ENCODE results near the gene MOGAT2. TPM values are rescaled to one million over a fixed set of nuclear protein-coding genes. Genes with fewer than 3 reads are reported as not detected.

MOGAT2 gene
- total and polyA plus RNA-seq, 2 donors (not counting 3 experiments of a cell fraction or from before 2014, with no cell fraction given) = not detected

DNA sequence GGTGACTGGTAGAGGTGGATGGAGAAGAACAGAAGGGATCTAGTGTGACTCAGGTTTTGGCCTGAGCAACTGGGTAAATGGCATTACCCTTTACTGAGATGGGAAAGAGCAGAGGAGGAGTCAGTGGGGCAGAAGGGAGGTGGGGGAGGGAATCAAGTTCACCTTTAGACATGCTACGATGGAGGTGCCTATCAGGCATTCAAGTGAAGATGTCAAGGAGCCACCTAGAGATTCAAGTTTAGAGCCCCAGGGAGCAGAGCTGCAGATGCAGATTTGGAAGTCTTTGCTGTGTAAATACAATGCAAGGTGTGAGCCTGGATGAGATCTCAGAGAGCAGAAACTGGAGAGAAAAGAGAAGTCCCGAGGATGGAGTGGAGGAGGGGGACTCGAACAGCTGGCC, 979 bp upstream of the MOGAT2 start:
- no peaks in the 10 kb centered on the region for H4K20me1 ChIP-seq (replicated peaks; ENCODE audit: control insufficient read depth, extremely low read depth, insufficient read depth, low read length)
- no peak overlapping the region for H3K4me2 ChIP-seq (ENCODE audit: insufficient read depth, low read length)
- no peak overlapping the region for H3K27ac ChIP-seq (ENCODE audit: insufficient read depth, low read depth, low read length)
- H2AFZ ChIP-seq (ENCODE audit: low read depth, low read length) = no peak overlapping the region
- FAIRE-seq (no peak), DNase-seq (ENCODE audit: low read depth, low spot score) (no peak)
- H3K9me1 ChIP-seq (replicated peaks; ENCODE audit: control insufficient read depth, extremely low read depth, insufficient read depth, low read length) = no peaks in the 10 kb centered on the region
- POLR2A ChIA-PET = no interaction called here
- H3K79me2 ChIP-seq (ENCODE audit: control insufficient read depth, insufficient read depth, low read length) = no peaks in the 10 kb centered on the region
- no peaks in the 10 kb centered on the region for H3K4me1 ChIP-seq (ENCODE audit: control insufficient read depth, extremely low read depth, insufficient read depth, low read length)
- H3K36me3 ChIP-seq (ENCODE audit: control insufficient read depth in 2 of 2, extremely low read depth in 1 of 2, insufficient read depth in 2 of 2, low read length in 2 of 2) = no peaks in the 10 kb centered on the region
- TF ChIP-seq, protein P1, sequence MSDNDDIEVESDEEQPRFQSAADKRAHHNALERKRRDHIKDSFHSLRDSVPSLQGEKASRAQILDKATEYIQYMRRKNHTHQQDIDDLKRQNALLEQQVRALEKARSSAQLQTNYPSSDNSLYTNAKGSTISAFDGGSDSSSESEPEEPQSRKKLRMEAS (IDR thresholded peaks at IDR 0.05; ENCODE audit: insufficient read depth, insufficient read length) = no peak
- TF ChIP-seq POLR2AphosphoS5 (IDR thresholded peaks at IDR 0.05; ENCODE audit: insufficient read depth, low read depth, low read length) = no peak
- TF ChIP-seq EZH2 (IDR thresholded peaks at IDR 0.05; ENCODE audit: borderline replicate concordance, low read depth, low read length, severe bottlenecking) = no peak
- TF ChIP-seq POLR2A (IDR thresholded peaks at IDR 0.05; ENCODE audit: low read depth, low read length) = no peak
- no peak for TF ChIP-seq GATA2 (IDR thresholded peaks at IDR 0.05; ENCODE audit: insufficient read depth, insufficient read length, low read depth, low read length)
- no peak for TF ChIP-seq JUN (IDR thresholded peaks at IDR 0.05; ENCODE audit: borderline replicate concordance, insufficient read depth, insufficient read length, low read depth)
- no peak for TF ChIP-seq FOS (IDR thresholded peaks at IDR 0.05; ENCODE audit: borderline replicate concordance, insufficient read depth, low read length)
- no peak for TF ChIP-seq MYC (IDR thresholded peaks at IDR 0.05; ENCODE audit: low read depth, low read length)
- TF ChIP-seq, protein P2, sequence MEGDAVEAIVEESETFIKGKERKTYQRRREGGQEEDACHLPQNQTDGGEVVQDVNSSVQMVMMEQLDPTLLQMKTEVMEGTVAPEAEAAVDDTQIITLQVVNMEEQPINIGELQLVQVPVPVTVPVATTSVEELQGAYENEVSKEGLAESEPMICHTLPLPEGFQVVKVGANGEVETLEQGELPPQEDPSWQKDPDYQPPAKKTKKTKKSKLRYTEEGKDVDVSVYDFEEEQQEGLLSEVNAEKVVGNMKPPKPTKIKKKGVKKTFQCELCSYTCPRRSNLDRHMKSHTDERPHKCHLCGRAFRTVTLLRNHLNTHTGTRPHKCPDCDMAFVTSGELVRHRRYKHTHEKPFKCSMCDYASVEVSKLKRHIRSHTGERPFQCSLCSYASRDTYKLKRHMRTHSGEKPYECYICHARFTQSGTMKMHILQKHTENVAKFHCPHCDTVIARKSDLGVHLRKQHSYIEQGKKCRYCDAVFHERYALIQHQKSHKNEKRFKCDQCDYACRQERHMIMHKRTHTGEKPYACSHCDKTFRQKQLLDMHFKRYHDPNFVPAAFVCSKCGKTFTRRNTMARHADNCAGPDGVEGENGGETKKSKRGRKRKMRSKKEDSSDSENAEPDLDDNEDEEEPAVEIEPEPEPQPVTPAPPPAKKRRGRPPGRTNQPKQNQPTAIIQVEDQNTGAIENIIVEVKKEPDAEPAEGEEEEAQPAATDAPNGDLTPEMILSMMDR (IDR thresholded peaks at IDR 0.05; ENCODE audit: extremely low read depth in 1 of 2, insufficient read depth in 1 of 2, low read depth in 1 of 2, low read length in 2 of 2) = no peak
- no TSS peak for BruUV-seq (replicated peaks)
- no peak overlapping the region for H3K9ac ChIP-seq (replicated peaks; ENCODE audit: extremely low read depth, insufficient read depth, low read length)
- H3K27me3 ChIP-seq (ENCODE audit: control insufficient read depth in 2 of 2, insufficient read depth in 2 of 2, low read length in 2 of 2) = peaks cover 6 to 11% of the 10 kb centered on the region in 2 experiments
- no peak overlapping the region for H3K4me3 ChIP-seq (replicated peaks in 1 of 3; ENCODE audit: insufficient read depth in 1 of 3, low read depth in 1 of 3, low read length in 3 of 3)
- intact Hi-C loops (cut with micrococcal nuclease) (no loop called here), dilution Hi-C loops (cut with MboI; ENCODE audit: extremely low pct_ligation_motif_present, low sequenced_read_pairs) (no loop called here)
- no peaks in the 10 kb centered on the region for H3K9me3 ChIP-seq (replicated peaks; ENCODE audit: control insufficient read depth, insufficient read depth, low read length)
- CTCF ChIA-PET = interaction anchor here (1.2 kb wide), 1 partner anchor 11 kb away, joined by 7 read pairs; no protein-coding TSS in a partner anchor
